CD4-positive, alpha-beta T cell (primary cell): ENCODE measurements around the gene ZNF219. TPM values are rescaled to one million over a fixed set of nuclear protein-coding genes. Genes with fewer than 3 reads are reported as not detected.
A peak's percentile ranks its signal among the peaks of the same experiment; 100 is the strongest.

Experiments used
- ATAC-seq: fragments of 200-7000 bp; cut with Tn5 transposase; one replicate; pipeline ENCODE4 v1.10.0; 2022; ENCODE audit warnings: mild to moderate bottlenecking; ENCODE audit not compliant: poor library complexity
- CTCF ChIA-PET: fragments of 350-600 bp; sonication (Branson Sonifier 250); formaldehyde crosslinking; loops from one replicate; lab custom pipeline; 2021; ENCODE audit warnings: antibody characterized with exemption, inconsistent platforms; lab: Charles Lee
- POLR2A ChIA-PET: fragments of 350-600 bp; sonication (Branson Sonifier 250); formaldehyde crosslinking; loops from one replicate; lab custom pipeline; 2021; ENCODE audit warnings: antibody characterized with exemption, inconsistent platforms; lab: Charles Lee
- DNase-seq, 14 experiments: peaks; one replicate each; pipeline ENCODE4 v3.0.0-alpha.2; 2013 to 2020; ENCODE audit warnings: mixed read lengths in 2 of 14
- H3K27ac ChIP-seq, 2 donors: one replicate each; pipeline versions ENCODE4 v1.5.1 to v1.7.0; 2013; ENCODE audit warnings: low read length in 2 of 2, low read depth in 1 of 2, mild to moderate bottlenecking in 1 of 2
- H3K27me3 ChIP-seq, 2 experiments: 1 replicate in 1 of 2; 2 replicates in 1 of 2; pipeline versions ENCODE4 v1.6.1 to v1.7.0; 2013; ENCODE audit warnings: low read length in 2 of 2, control low read depth in 1 of 2, mild to moderate bottlenecking in 1 of 2, moderate library complexity in 1 of 2; ENCODE audit not compliant: insufficient read depth in 2 of 2, control insufficient read depth in 1 of 2
- H3K36me3 ChIP-seq: one replicate; pipeline ENCODE4 v1.6.1; 2013; ENCODE audit warnings: low read length, control low read depth; ENCODE audit not compliant: insufficient read depth
- H3K4me1 ChIP-seq: one replicate; pipeline ENCODE4 v1.6.1; 2013; ENCODE audit warnings: low read length, control low read depth; ENCODE audit not compliant: insufficient read depth
- H3K4me3 ChIP-seq: one replicate; pipeline ENCODE4 v1.5.1; 2013; ENCODE audit warnings: mild to moderate bottlenecking, low read length, moderate library complexity
- H3K9me3 ChIP-seq, 2 experiments: 1 replicate in 1 of 2; 2 replicates in 1 of 2; pipeline versions ENCODE4 v1.6.1 to v1.7.0; 2013; ENCODE audit warnings: low read length in 2 of 2, mild to moderate bottlenecking in 2 of 2, control low read depth in 1 of 2, moderate library complexity in 1 of 2; ENCODE audit not compliant: control insufficient read depth in 1 of 2, insufficient read depth in 1 of 2
- H3K27ac Mint-ChIP-seq: one replicate; pipeline ENCODE4 v1.8.0; 2020; ENCODE audit warnings: mixed read lengths
- H3K27me3 Mint-ChIP-seq: one replicate; pipeline ENCODE4 v1.8.0; 2021; ENCODE audit warnings: mixed read lengths
- H3K36me3 Mint-ChIP-seq: one replicate; pipeline ENCODE4 v1.8.0; 2021; ENCODE audit warnings: low read depth, mixed read lengths
- H3K4me1 Mint-ChIP-seq: one replicate; pipeline ENCODE4 v1.8.0; 2021; ENCODE audit warnings: low read depth, mixed read lengths
- H3K4me3 Mint-ChIP-seq: one replicate; pipeline ENCODE4 v1.8.0; 2020; ENCODE audit warnings: mild to moderate bottlenecking, mixed read lengths
- H3K9me3 Mint-ChIP-seq: one replicate; pipeline ENCODE4 v1.8.0; 2020; ENCODE audit warnings: mixed read lengths
- CTCF ChIP-seq: fragments of 200-600 bp; IDR thresholded peaks from one replicate; pipeline ENCODE4 v1.8.0; 2022; ENCODE audit warnings: antibody characterized with exemption, mild to moderate bottlenecking
- intact Hi-C, 2 experiments: fragments of 100-400 bp; cut with DNase I in 1 of 2; cut with micrococcal nuclease in 1 of 2; formaldehyde crosslinking; loops; one replicate each; pipeline versions ENCODE4 v1.15.1 to v1.9.0; 2023 to 2025; cut with DNase I, micrococcal nuclease
- total RNA-seq, 174 experiments: library from RNA in 2 of 174; stranded (reverse) in 2 of 174; gene quantifications; one replicate each; pipeline ENCODE4 v1.2.3 and lab custom pipeline; 2021 to 2026

The ZNF219 gene
- total RNA-seq, 2 experiments from 2014 or later = 15.2 to 15.5 TPM

- no peak for TF ChIP-seq CTCF
- ChIA-PET POLR2A (interaction anchor here (1.2 to 3.7 kb wide), 3 partner anchors 9 to 90 kb away, joined by 3 to 12 read pairs (median 6); no protein-coding TSS in a partner anchor), CTCF (interaction anchor here (0.7 to 7.3 kb wide), 5 partner anchors 10 to 125 kb away, joined by 3 to 116 read pairs (median 6); no protein-coding TSS in a partner anchor)
- peak overlapping the region; percentile 88 for H3K4me3 Mint-ChIP-seq
- Histone ChIP-seq H3K27ac (peak overlapping the region in 1 of 2 donors; percentile 74), H3K27me3 (no peaks in the 10 kb centered on the region), H3K4me1 (peaks cover 29% of the 10 kb centered on the region), H3K36me3 (no peaks in the 10 kb centered on the region), H3K4me3 (no peak overlapping the region), H3K9me3 (no peaks in the 10 kb centered on the region)
- H3K36me3 Mint-ChIP-seq = peaks cover 6% of the 10 kb centered on the region
- peaks cover 38% of the 10 kb centered on the region for H3K4me1 Mint-ChIP-seq
- DNase-seq (no peak), ATAC-seq (no peak)
- intact Hi-C loops = no loop called here
- no peaks in the 10 kb centered on the region for H3K9me3 Mint-ChIP-seq
- no peaks in the 10 kb centered on the region for H3K27me3 Mint-ChIP-seq
- peak overlapping the region; percentile 84 for H3K27ac Mint-ChIP-seq
Measured at GRCh38 chr14:21096438-21096837, 2.0 kb downstream of the ZNF219 start.

- peaks cover 38% of the 10 kb centered on the region for H3K4me1 Mint-ChIP-seq
- POLR2A ChIA-PET = interaction anchor here (3.7 to 4.6 kb wide), 2 partner anchors 8 kb away, joined by 12 to 52 read pairs; no protein-coding TSS in a partner anchor
Measured at GRCh38 chr14:21095430-21096205, 2.8 kb downstream of the ZNF219 start.

More at GRCh38 chr14:21095430-21096205, 2.8 kb downstream of the ZNF219 start:
- peak overlapping the region; percentile 88 for H3K4me3 Mint-ChIP-seq
- Histone ChIP-seq H3K4me3 (no peak overlapping the region), H3K27ac (peak overlapping the region in 1 of 2 donors; percentile 23), H3K9me3 (no peaks in the 10 kb centered on the region), H3K4me1 (peaks cover 29% of the 10 kb centered on the region), H3K27me3 (no peaks in the 10 kb centered on the region), H3K36me3 (no peaks in the 10 kb centered on the region)
- no peak for TF ChIP-seq CTCF
- H3K27ac Mint-ChIP-seq = peak overlapping the region; percentile 84
- H3K9me3 Mint-ChIP-seq = no peaks in the 10 kb centered on the region
- no peaks in the 10 kb centered on the region for H3K27me3 Mint-ChIP-seq
- intact Hi-C loops = no loop called here
- ATAC-seq (no peak), DNase-seq (no peak)
- CTCF ChIA-PET = interaction anchor here (0.7 to 7.3 kb wide), 6 partner anchors 9 to 90 kb away, joined by 3 to 116 read pairs (median 6); no protein-coding TSS in a partner anchor
- H3K36me3 Mint-ChIP-seq = peaks cover 6% of the 10 kb centered on the region
